Body of pancreas (tissue), 4 donors: Measurements from ENCODE around the gene ZNF189. TPM values are rescaled to one million over a fixed set of nuclear protein-coding genes. Genes with fewer than 3 reads are reported as not detected.

Experiments
- ATAC-seq: fragments of 150-250 bp; one replicate; pipeline ENCODE4 v1.9.1; 2016
- DNase-seq, 4 donors: peaks; one replicate each; pipeline ENCODE4 v3.0.0-alpha.2; 2019
- H3K27ac ChIP-seq, 4 donors: fragments of 200-600 bp; sonication (generic); 1 replicate in 3 of 4; 2 replicates in 1 of 4; pipeline versions ENCODE4 v1.5.1 to v1.6.1; 2016 to 2019; ENCODE audit warnings: mild to moderate bottlenecking in 1 of 4, mixed read lengths in 1 of 4, moderate library complexity in 1 of 4
- H3K27me3 ChIP-seq, 2 donors: fragments of 200-600 bp; sonication (generic); one replicate each; pipeline ENCODE4 v1.6.0; 2016; ENCODE audit warnings: mild to moderate bottlenecking in 1 of 2
- H3K36me3 ChIP-seq, 2 donors: fragments of 200-600 bp; sonication (generic); replicated peaks in 1 of 2; 2 replicates each; pipeline ENCODE4 v1.5.1; 2016; ENCODE audit warnings: low read depth in 2 of 2; ENCODE audit not compliant: insufficient read depth in 1 of 2
- H3K4me1 ChIP-seq: fragments of 200-600 bp; sonication (generic); one replicate; pipeline ENCODE4 v1.6.0; 2016
- H3K4me3 ChIP-seq, 2 donors: fragments of 200-600 bp; sonication (generic); 1 replicate in 1 of 2; 2 replicates in 1 of 2; pipeline ENCODE4 v1.5.1; 2016 to 2019
- H3K9me3 ChIP-seq, 3 donors: fragments of 200-600 bp; sonication (generic); 1 replicate in 2 of 3; 2 replicates in 1 of 3; pipeline ENCODE4 v1.5.1; 2016
- CTCF ChIP-seq, 7 experiments: fragments of 450-650 bp in 4 of 7; fragments of 200-600 bp in 3 of 7; sonication (generic) in 3 of 7; IDR thresholded peaks; one replicate each; pipeline ENCODE4 v1.5.1; 2016 to 2019; ENCODE audit warnings: antibody characterized with exemption in 7 of 7
- POLR2A ChIP-seq, 3 donors: fragments of 450-650 bp; IDR thresholded peaks; one replicate each; pipeline ENCODE4 v1.6.1; 2016; ENCODE audit warnings: antibody characterized with exemption in 3 of 3, mild to moderate bottlenecking in 2 of 3
- WGBS, 2 donors: methylation state at CpG; one replicate each; pipeline ENCODE4 v1.1.5; 2017; 5-methylcytosine and 5-hydroxymethylcytosine counted together
- intact Hi-C: fragments of 100-400 bp; cut with DNase I; formaldehyde crosslinking; loops from one replicate; pipeline ENCODE4 v1.15.1; 2023
- total RNA-seq, 2 donors: library from RNA; depleted of rRNA; stranded (reverse); fragments of >200 nt; gene quantifications; one replicate each; pipeline ENCODE4 v1.1.0, GENCODE V29; 2016

The ZNF189 gene
- total RNA-seq = 10 to 100 TPM; 25.1 to 25.2 TPM

- H3K36me3 ChIP-seq = peaks cover 11 to 17% of the 10 kb centered on the region in 2 donors
- peaks cover 72% of the 10 kb centered on the region for H3K4me1 ChIP-seq
- no peaks in the 10 kb centered on the region for H3K27me3 ChIP-seq
- WGBS, 2 donors = 0% methylated on average over 43 to 44 of the region's 44 CpGs
- ATAC-seq (peak; percentile 99), DNase-seq (peak; percentile 98 to 99 (median 98))
- peak within 1 kb of the TSS; percentile 65 to 89 for H3K4me3 ChIP-seq
- intact Hi-C loops = no loop called here
- no peaks in the 10 kb centered on the region for H3K9me3 ChIP-seq
- peak in 2 of 7 experiments; percentile 2 to 5 for TF ChIP-seq CTCF (IDR thresholded peaks at IDR 0.05)
- TF ChIP-seq POLR2A (IDR thresholded peaks at IDR 0.05) = peak; percentile 75 to 96 (median 95)
- peak within 1 kb of the TSS; percentile 81 to 90 (median 88) for H3K27ac ChIP-seq
These were observed at the start of gene ZNF189, which contains the start of gene MRPL50 for GRCh38 chr9:101398068-101398929. TSS of gene ZNF189 (plus strand) at chr9:101398851. CDS start at chr9:101399157, 306 bp downstream. TSS of gene MRPL50 (minus strand) at chr9:101398618. CDS start at chr9:101398592, 26 bp downstream.

GRCh38 chr9:101350285-101350684 lies 48.4 kb upstream of the ZNF189 start:
- intact Hi-C loops = no loop called here

GRCh38 chr9:101352892-101353463 lies 45.7 kb upstream of the ZNF189 start:
- no peak for TF ChIP-seq POLR2A (IDR thresholded peaks at IDR 0.05)
- no peak for TF ChIP-seq CTCF (IDR thresholded peaks at IDR 0.05)
- peaks cover 16% of the 10 kb centered on the region for H3K4me1 ChIP-seq
- H3K4me3 ChIP-seq = no peak overlapping the region
- no peaks in the 10 kb centered on the region for H3K27me3 ChIP-seq
- no peak for DNase-seq
- ATAC-seq = no peak
- intact Hi-C loops = no loop called here
- H3K36me3 ChIP-seq = no peaks in the 10 kb centered on the region
- 75 to 84% methylated on average over 6 of the region's 6 CpGs for WGBS, 2 donors
- no peak overlapping the region for H3K27ac ChIP-seq
- H3K9me3 ChIP-seq = no peaks in the 10 kb centered on the region

More at GRCh38 chr9:101350285-101350684, 48.4 kb upstream of the ZNF189 start:
- no peaks in the 10 kb centered on the region for H3K9me3 ChIP-seq
- TF ChIP-seq POLR2A (IDR thresholded peaks at IDR 0.05) = no peak
- 81 to 84% methylated on average over 1 of the region's 1 CpG for WGBS, 2 donors
- no peaks in the 10 kb centered on the region for H3K27me3 ChIP-seq
- H3K4me1 ChIP-seq = peaks cover 15% of the 10 kb centered on the region
- no peak overlapping the region for H3K4me3 ChIP-seq
- ATAC-seq (no peak), DNase-seq (no peak)
- H3K27ac ChIP-seq = no peak overlapping the region
- no peaks in the 10 kb centered on the region for H3K36me3 ChIP-seq

- Histone ChIP-seq H3K27me3 (no peaks in the 10 kb centered on the region), H3K27ac (no peak overlapping the region), H3K4me3 (no peak overlapping the region), H3K36me3 (no peaks in the 10 kb centered on the region), H3K4me1 (peaks cover 16% of the 10 kb centered on the region), H3K9me3 (no peaks in the 10 kb centered on the region)
- 90% methylated on average over 2 of the region's 2 CpGs for WGBS, 2 donors
- DNase-seq (no peak), ATAC-seq (no peak)
- intact Hi-C loops = no loop called here
- TF ChIP-seq POLR2A (IDR thresholded peaks at IDR 0.05) = no peak
- no peak for TF ChIP-seq CTCF (IDR thresholded peaks at IDR 0.05)
These were observed 45.0 kb upstream of the ZNF189 start for GRCh38 chr9:101353683-101354082.

- 75 to 85% methylated on average over 5 of the region's 5 CpGs for WGBS, 2 donors
- Histone ChIP-seq H3K27me3 (no peaks in the 10 kb centered on the region), H3K4me1 (peaks cover 16% of the 10 kb centered on the region), H3K27ac (peak overlapping the region in 3 of 4 donors; percentile 9 to 42 (median 14)), H3K4me3 (no peak overlapping the region), H3K36me3 (no peaks in the 10 kb centered on the region), H3K9me3 (no peaks in the 10 kb centered on the region)
- ATAC-seq = peak; percentile 83
- TF ChIP-seq POLR2A (IDR thresholded peaks at IDR 0.05) (no peak), CTCF (IDR thresholded peaks at IDR 0.05) (no peak)
- intact Hi-C loops = no loop called here
- DNase-seq = peak in 2 of 4 donors; percentile 35 to 36
These were observed 44.4 kb upstream of the ZNF189 start for GRCh38 chr9:101354143-101354764.
